Measurements from ENCODE around the gene ASPHD1. TPM values are rescaled to one million over a fixed set of nuclear protein-coding genes. Genes with fewer than 3 reads are reported as not detected.
A peak's percentile ranks its signal among the peaks of the same experiment; 100 is the strongest.

ASPHD1 gene
- polyA plus RNA-seq, 3 donors, result not detected

DNA sequence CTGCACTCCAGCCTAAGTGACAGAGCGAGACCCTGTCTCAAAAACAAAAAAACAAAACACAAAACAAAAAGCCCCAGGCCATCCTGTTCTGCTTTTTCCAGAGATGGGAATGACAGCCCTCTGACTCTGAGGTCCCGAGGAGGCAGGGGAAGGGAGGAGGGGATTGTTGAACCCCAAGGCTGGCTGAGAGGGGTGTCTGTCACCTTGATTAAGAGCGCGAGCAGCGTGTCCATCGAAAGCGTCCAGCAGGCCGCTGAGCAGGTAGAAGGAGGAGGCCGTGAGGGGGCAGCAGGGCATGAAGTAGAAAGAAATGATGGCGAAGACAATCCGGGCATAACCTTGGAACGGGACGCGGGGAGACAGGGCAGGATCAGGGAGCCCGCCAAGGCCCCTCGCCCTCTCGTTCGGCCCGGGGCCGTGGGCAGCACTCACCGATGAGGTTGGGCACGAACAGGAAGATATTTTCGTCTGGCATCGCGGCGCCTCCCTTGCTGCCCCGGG lies 37.9 kb upstream of the ASPHD1 start:
- Mint-ChIP-seq H3K27ac (peak overlapping the region; percentile 78 to 99 (median 87)), H3K27me3 (ENCODE audit: low read depth in 3 of 3) (peaks cover 0 to 11% (median 0%) of the 10 kb centered on the region in 3 donors), H3K9me3 (peaks cover 0 to 2% (median 0%) of the 10 kb centered on the region in 7 donors), H3K4me1 (peaks cover 23% of the 10 kb centered on the region), H3K4me3 (peak overlapping the region; percentile 94 to 98), H3K36me3 (peaks cover 31 to 40% of the 10 kb centered on the region in 2 donors)
- DNase-seq, result no peak
- H3K9ac ChIP-seq (ENCODE audit: insufficient read depth, low read length, poor library complexity, severe bottlenecking), result peak overlapping the region; percentile 89
- no peak for TF ChIP-seq CTCF (IDR thresholded peaks at IDR 0.05)
- peaks cover 30 to 34% of the 10 kb centered on the region in 2 donors for H3K36me3 ChIP-seq (replicated peaks in 1 of 2; ENCODE audit: control insufficient read depth in 1 of 2, insufficient read depth in 2 of 2, low read length in 2 of 2)
- peak overlapping the region; percentile 94 for H2AFZ ChIP-seq (ENCODE audit: insufficient read depth, low read depth, low read length, poor library complexity, severe bottlenecking)
- H3K79me2 ChIP-seq (ENCODE audit: insufficient read depth, low read length), result peaks cover 23% of the 10 kb centered on the region
- H4K20me1 ChIP-seq (ENCODE audit: insufficient read depth, low read length), result peaks cover 23% of the 10 kb centered on the region
- 0% methylated on average over 26 of the region's 27 CpGs for WGBS (ENCODE audit: insufficient coverage)
- intact Hi-C loops (cut with micrococcal nuclease), result loop anchor here (2.0 to 10.0 kb wide), 5 partner anchors 40 to 112 kb away; partner anchors contain the start of genes KCTD13 (in 1 of the 2), MVP (in 1 of the 2), PAGR1 (in 1 of the 2) and TAOK2 (in 1 of the 2)
- peaks cover 13 to 24% of the 10 kb centered on the region in 2 donors for H3K4me1 ChIP-seq (ENCODE audit: control insufficient read depth in 1 of 2, insufficient read depth in 2 of 2, low read length in 2 of 2)
- H3K4me3 ChIP-seq (replicated peaks in 1 of 3; ENCODE audit: low read depth in 2 of 3, low read length in 3 of 3), result peak overlapping the region; percentile 66 to 98 (median 75)
- peak overlapping the region in 1 of 2 donors; percentile 100 for H3K27ac ChIP-seq (ENCODE audit: low read depth in 1 of 2, low read length in 2 of 2)
- no peaks in the 10 kb centered on the region for H3K9me3 ChIP-seq (replicated peaks in 1 of 2; ENCODE audit: control insufficient read depth in 1 of 2, insufficient read depth in 1 of 2, low read length in 2 of 2)
- H3K4me2 ChIP-seq (replicated peaks; ENCODE audit: extremely low read depth, low read length, poor library complexity, severe bottlenecking), result peak overlapping the region; percentile 83
- H3K27me3 ChIP-seq (ENCODE audit: control insufficient read depth in 2 of 2, insufficient read depth in 2 of 2, low read length in 2 of 2), result no peaks in the 10 kb centered on the region

GRCh38 chr16:29862884-29863668 lies 37.2 kb upstream of the ASPHD1 start, which contains the start of gene CDIPT:
Gene CDIPT, minus strand, starts transcription at chr16:29863226. Its CDS starts 369 bp downstream, at chr16:29862857.
- Histone ChIP-seq H2AFZ (ENCODE audit: insufficient read depth, low read depth, low read length, poor library complexity, severe bottlenecking) (peak within 1 kb of the TSS; percentile 94), H3K27ac (ENCODE audit: low read depth in 1 of 2, low read length in 2 of 2) (peak within 1 kb of the TSS; percentile 65 to 100), H3K9me3 (replicated peaks in 1 of 2; ENCODE audit: control insufficient read depth in 1 of 2, insufficient read depth in 1 of 2, low read length in 2 of 2) (no peaks in the 10 kb centered on the region), H3K9ac (ENCODE audit: insufficient read depth, low read length, poor library complexity, severe bottlenecking) (peak within 1 kb of the TSS; percentile 89), H3K4me3 (replicated peaks in 1 of 3; ENCODE audit: low read depth in 2 of 3, low read length in 3 of 3) (peak within 1 kb of the TSS; percentile 66 to 98 (median 75)), H3K4me2 (replicated peaks; ENCODE audit: extremely low read depth, low read length, poor library complexity, severe bottlenecking) (peak within 1 kb of the TSS; percentile 83), H3K79me2 (ENCODE audit: insufficient read depth, low read length) (peaks cover 23% of the 10 kb centered on the region), H3K4me1 (ENCODE audit: control insufficient read depth in 1 of 2, insufficient read depth in 2 of 2, low read length in 2 of 2) (peaks cover 13 to 24% of the 10 kb centered on the region in 2 donors), H4K20me1 (ENCODE audit: insufficient read depth, low read length) (peaks cover 23% of the 10 kb centered on the region), H3K36me3 (replicated peaks in 1 of 2; ENCODE audit: control insufficient read depth in 1 of 2, insufficient read depth in 2 of 2, low read length in 2 of 2) (peaks cover 30 to 33% of the 10 kb centered on the region in 2 donors), H3K27me3 (ENCODE audit: control insufficient read depth in 2 of 2, insufficient read depth in 2 of 2, low read length in 2 of 2) (no peaks in the 10 kb centered on the region)
- TF ChIP-seq CTCF (IDR thresholded peaks at IDR 0.05), result peak; percentile 40
- peaks cover 0 to 2% (median 0%) of the 10 kb centered on the region in 7 donors for H3K9me3 Mint-ChIP-seq
- H3K27ac Mint-ChIP-seq, result peak within 1 kb of the TSS; percentile 93 to 100 (median 100)
- DNase-seq, result peak; percentile 92 to 96 (median 94)
- H3K4me3 Mint-ChIP-seq, result peak within 1 kb of the TSS; percentile 94 to 98
- H3K36me3 Mint-ChIP-seq, result peaks cover 31 to 33% of the 10 kb centered on the region in 2 donors
- peaks cover 23% of the 10 kb centered on the region for H3K4me1 Mint-ChIP-seq
- H3K27me3 Mint-ChIP-seq (ENCODE audit: low read depth in 3 of 3), result peaks cover 0 to 14% (median 0%) of the 10 kb centered on the region in 3 donors
- intact Hi-C loops (cut with micrococcal nuclease), result loop anchor here (2.0 to 10.0 kb wide), 5 partner anchors 41 to 112 kb away; partner anchors contain the start of genes KCTD13 (in 1 of the 2), MVP (in 1 of the 2), PAGR1 (in 1 of the 2) and TAOK2 (in 1 of the 2)
- WGBS (ENCODE audit: insufficient coverage), result 0% methylated on average over 24 of the region's 57 CpGs

Measured in CD14-positive monocyte (primary cell).